ENCODE measurements around the gene LCK. TPM values are rescaled to one million over a fixed set of nuclear protein-coding genes. Genes with fewer than 3 reads are reported as not detected.

The LCK gene
- total RNA-seq, 1 donor from 2014 or later: 8.2 TPM

- no peak for DNase-seq (ENCODE audit: low read depth)
- H3K4me3 ChIP-seq (ENCODE audit: low read depth, low read length): no peak overlapping the region
- TF ChIP-seq CTCF (conservative IDR thresholded peaks at IDR 0.05; ENCODE audit: low read depth, low read length): no peak
Observed at GRCh38 chr1:32327204-32327603, 76.1 kb downstream of the LCK start.

- H3K4me3 ChIP-seq (ENCODE audit: low read depth, low read length): no peak overlapping the region
- no peak for TF ChIP-seq CTCF (conservative IDR thresholded peaks at IDR 0.05; ENCODE audit: low read depth, low read length)
- DNase-seq (ENCODE audit: low read depth): no peak
Observed at GRCh38 chr1:32329931-32330466, 78.9 kb downstream of the LCK start.

DNA sequence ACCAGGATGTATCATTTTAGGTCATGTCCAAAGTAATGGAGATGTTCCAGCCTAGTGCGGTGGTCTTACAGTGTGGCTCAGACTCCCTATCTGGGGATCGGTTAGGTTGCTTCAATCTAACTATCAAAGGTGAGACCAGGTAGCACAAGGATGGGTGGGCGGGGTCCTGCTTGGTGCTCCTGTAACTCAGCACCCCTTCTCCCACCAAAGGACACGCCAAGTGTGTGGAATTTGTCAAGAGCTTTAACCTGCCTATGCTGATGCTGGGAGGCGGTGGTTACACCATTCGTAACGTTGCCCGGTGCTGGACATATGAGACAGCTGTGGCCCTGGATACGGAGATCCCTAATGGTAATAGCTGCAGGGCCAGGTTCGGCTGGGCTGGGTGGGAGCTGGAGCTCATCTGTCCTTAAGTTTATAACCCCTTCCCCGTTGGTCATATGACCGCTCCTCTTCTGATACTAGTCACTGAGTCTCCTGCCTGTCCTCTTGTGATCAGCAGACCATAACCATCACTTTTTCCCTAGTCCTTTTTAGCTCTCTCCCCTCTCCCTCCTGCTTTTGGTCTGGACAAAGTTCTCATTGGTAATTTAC, 79.6 kb downstream of the LCK start:
- no peak overlapping the region for H3K4me3 ChIP-seq (ENCODE audit: low read depth, low read length)
- no peak for TF ChIP-seq CTCF (conservative IDR thresholded peaks at IDR 0.05; ENCODE audit: low read depth, low read length)
- DNase-seq (ENCODE audit: low read depth): no peak

GRCh38 chr1:32331549-32331948, 80.5 kb downstream of the LCK start:
- no peak for TF ChIP-seq CTCF (conservative IDR thresholded peaks at IDR 0.05; ENCODE audit: low read depth, low read length)
- DNase-seq (ENCODE audit: low read depth): no peak
- no peak overlapping the region for H3K4me3 ChIP-seq (ENCODE audit: low read depth, low read length)

DNA sequence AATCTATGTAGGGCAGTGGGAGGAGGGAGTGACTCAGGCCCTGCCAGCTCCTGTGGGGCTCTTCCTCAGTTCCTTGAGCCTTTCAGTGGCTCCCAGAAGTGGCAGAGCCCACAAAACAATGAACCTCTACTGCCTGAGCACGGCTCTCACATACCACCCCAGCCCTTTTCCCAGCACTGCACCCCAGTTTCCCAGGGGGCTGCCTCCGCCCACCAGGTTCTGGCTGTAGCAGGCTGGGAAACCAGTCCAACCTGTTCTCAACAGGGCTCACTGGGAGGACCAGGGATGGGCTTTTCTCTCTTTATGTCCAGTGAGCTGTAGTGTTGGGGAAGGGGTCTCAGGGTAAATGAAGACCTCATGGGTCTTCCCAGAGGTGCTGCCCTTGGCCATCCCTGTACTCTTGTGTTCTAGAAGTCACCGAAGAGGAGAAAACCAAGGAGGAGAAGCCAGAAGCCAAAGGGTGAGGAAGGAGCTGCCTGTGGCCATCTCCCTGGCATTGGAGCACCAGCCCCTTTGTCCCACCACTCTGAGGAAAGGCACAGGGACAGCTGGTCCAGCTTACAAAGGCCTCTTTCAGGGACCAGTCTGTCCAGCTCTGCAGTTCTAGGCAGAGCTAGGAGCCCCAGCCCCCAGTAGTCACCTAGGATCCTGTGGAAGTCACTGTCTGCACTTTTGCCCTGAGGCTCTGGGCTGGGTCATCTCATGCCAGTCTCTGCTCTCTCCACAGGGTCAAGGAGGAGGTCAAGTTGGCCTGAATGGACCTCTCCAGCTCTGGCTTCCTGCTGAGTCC, 81.4 kb downstream of the LCK start:
- no peak for DNase-seq (ENCODE audit: low read depth)
- H3K4me3 ChIP-seq (ENCODE audit: low read depth, low read length): no peak overlapping the region
- no peak for TF ChIP-seq CTCF (conservative IDR thresholded peaks at IDR 0.05; ENCODE audit: low read depth, low read length)

GRCh38 chr1:32333251-32333963, 82.3 kb downstream of the LCK start:
- no peak overlapping the region for H3K4me3 ChIP-seq (ENCODE audit: low read depth, low read length)
- DNase-seq (ENCODE audit: low read depth): no peak
- no peak for TF ChIP-seq CTCF (conservative IDR thresholded peaks at IDR 0.05; ENCODE audit: low read depth, low read length)
